AG10803 (cell line): Measurements from ENCODE around the gene FYN.

Experiments
- DNase-seq: peaks from one replicate; pipeline ENCODE4 v3.0.0; 2010; ENCODE audit warnings: low read depth
- H3K4me3 ChIP-seq: 2 replicates; pipeline ENCODE4 v1.5.1; 2011; ENCODE audit warnings: mild to moderate bottlenecking, low read length, control low read depth
- CTCF ChIP-seq: conservative IDR thresholded peaks from 2 replicates; pipeline ENCODE4 v1.5.1; 2011; ENCODE audit warnings: mild to moderate bottlenecking, low read length, control low read depth, inconsistent platforms

FYN gene

DNA sequence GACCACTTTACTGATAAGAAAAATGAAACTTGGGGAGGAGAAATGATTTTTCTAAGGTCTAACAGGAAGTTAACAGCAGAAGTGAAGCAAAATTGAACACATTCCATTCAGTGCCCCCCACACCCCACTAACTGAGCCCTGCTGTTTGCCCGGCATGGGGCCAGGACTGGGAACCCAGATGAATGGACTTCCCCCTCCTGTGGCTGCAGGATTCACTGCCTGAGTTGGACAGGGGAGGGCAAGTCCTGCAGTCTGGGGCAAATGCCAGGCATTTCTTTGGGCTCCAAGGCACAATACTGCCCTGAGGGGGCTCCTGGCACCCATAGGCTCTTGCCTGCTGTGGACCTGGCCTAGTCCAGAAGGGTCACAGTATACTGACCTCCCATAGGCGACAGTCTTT, 28.3 kb downstream of the FYN start:
- TF ChIP-seq CTCF = no peak; the same call in 1 of the 2 replicates
- no peak for DNase-seq
- H3K4me3 ChIP-seq = no peak overlapping the region

- no peak for DNase-seq
- TF ChIP-seq CTCF = no peak
- no peak overlapping the region for H3K4me3 ChIP-seq
Measured at GRCh38 chr6:111844376-111844775, 28.9 kb downstream of the FYN start.

- H3K4me3 ChIP-seq = no peak overlapping the region
- DNase-seq = no peak
- TF ChIP-seq CTCF = no peak
Measured at GRCh38 chr6:111843347-111844147, 29.7 kb downstream of the FYN start.

GRCh38 chr6:111842891-111843290, 30.4 kb downstream of the FYN start:
- DNase-seq = no peak
- no peak overlapping the region for H3K4me3 ChIP-seq
- no peak for TF ChIP-seq CTCF

- H3K4me3 ChIP-seq = no peak overlapping the region
- TF ChIP-seq CTCF = no peak
- no peak for DNase-seq
Measured at GRCh38 chr6:111842271-111842822, 30.9 kb downstream of the FYN start.

DNA sequence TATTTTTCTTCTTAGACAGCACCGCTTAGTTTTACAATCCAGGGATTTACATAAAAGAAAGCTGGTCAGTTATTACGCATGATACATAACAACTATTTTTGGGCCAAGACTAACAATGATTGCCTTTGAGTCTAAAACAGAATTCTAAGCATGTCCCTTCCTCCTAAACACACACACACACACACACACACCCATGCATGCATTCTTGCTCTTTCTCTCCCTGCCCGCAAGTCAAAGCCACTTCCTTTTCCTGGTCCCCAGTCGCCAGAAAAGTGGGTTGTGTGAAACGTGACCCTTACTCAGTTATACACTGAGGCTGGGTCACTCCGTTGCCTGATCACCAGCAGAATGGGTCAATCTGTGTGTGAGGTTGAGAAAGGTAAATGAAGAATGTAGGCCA, 31.4 kb downstream of the FYN start:
- DNase-seq = peak; percentile 47

More for the DNA sequence above, 31.4 kb downstream of the FYN start:
- no peak for TF ChIP-seq CTCF
- no peak overlapping the region for H3K4me3 ChIP-seq
